ENCODE measurements around the gene TTBK2.

GRCh38 chr15:42772901-42773300 is 147.7 kb downstream of the TTBK2 start:
- no peak for TF ChIP-seq USF1 (IDR thresholded peaks at IDR 0.05)
- no peak for TF ChIP-seq YY1 (IDR thresholded peaks at IDR 0.05; ENCODE audit: low read depth)
- TF ChIP-seq NFIC (IDR thresholded peaks at IDR 0.05): no peak
- no peak for TF ChIP-seq RAD21 (IDR thresholded peaks at IDR 0.05; ENCODE audit: low read depth)
- TF ChIP-seq EP300 (IDR thresholded peaks at IDR 0.05; ENCODE audit: borderline replicate concordance): no peak

All from Ishikawa (cell line).